ENCODE data around the gene ASCL5. TPM values are rescaled to one million over a fixed set of nuclear protein-coding genes. Genes with fewer than 3 reads are reported as not detected.

The ASCL5 gene
- total RNA-seq, 2 donors from 2014 or later, result 1.2 to 1.8 TPM

GRCh38 chr1:201064806-201065205 lies 62.2 kb downstream of the ASCL5 start:
- 86 to 88% methylated on average over 6 to 8 of the region's 8 CpGs for WGBS, 2 experiments (ENCODE audit: insufficient coverage in 1 of 2, insufficient read length in 1 of 2)
- Histone ChIP-seq H3K9ac (ENCODE audit: extremely low read depth, low read length, poor library complexity, severe bottlenecking) (no peak overlapping the region), H3K4me1 (ENCODE audit: control insufficient read depth, insufficient read depth, low read length) (no peaks in the 10 kb centered on the region), H3K9me3 (ENCODE audit: control insufficient read depth, low read length) (no peaks in the 10 kb centered on the region), H3K4me3 (ENCODE audit: low read length) (no peak overlapping the region), H3K27me3 (ENCODE audit: control insufficient read depth, insufficient read depth, low read length, poor library complexity, severe bottlenecking) (no peaks in the 10 kb centered on the region), H3K27ac (ENCODE audit: low read depth, low read length) (no peak overlapping the region), H3K36me3 (ENCODE audit: control insufficient read depth, insufficient read depth, low read length) (no peaks in the 10 kb centered on the region)
- Mint-ChIP-seq H3K27me3 (ENCODE audit: insufficient read depth) (peaks cover 1% of the 10 kb centered on the region), H3K27ac (no peak overlapping the region), H3K36me3 (ENCODE audit: low read depth) (no peaks in the 10 kb centered on the region), H3K4me1 (peaks cover 13% of the 10 kb centered on the region), H3K4me3 (no peak overlapping the region), H3K9me3 (no peaks in the 10 kb centered on the region)
- no peak for DNase-seq
- TF ChIP-seq CTCF (conservative IDR thresholded peaks at IDR 0.05), result no peak

Other genes with a start within 250 kb of the ASCL5 start
- 10 to 100 TPM; 59.5 to 61.5 TPM for gene INAVA, start 232.3 kb downstream of the ASCL5 start, total RNA-seq
- 10 to 100 TPM in 1 of 2 donors, 1 to 10 TPM in 1; 8.8 to 14.7 TPM for gene KIF21B, start 103.5 kb downstream of the ASCL5 start, total RNA-seq
- under 1 TPM; 0.11 to 0.13 TPM for gene CACNA1S, start 14.8 kb downstream of the ASCL5 start, total RNA-seq
- 100 to 1,000 TPM; 145 to 156 TPM for gene TMEM9, start 27.3 kb upstream of the ASCL5 start, total RNA-seq
- gene IGFN1, start 63.6 kb upstream of the ASCL5 start, total RNA-seq, result not detected
- under 1 TPM; 0.18 to 0.44 TPM for gene PKP1, start 156.3 kb upstream of the ASCL5 start, total RNA-seq